A172 (cell line): ENCODE measurements around the gene FSD2. TPM values are rescaled to one million over a fixed set of nuclear protein-coding genes. Genes with fewer than 3 reads are reported as not detected.
A peak's percentile ranks its signal among the peaks of the same experiment; 100 is the strongest.
"Not testable (repeated sequence)": the region's sequence is repeated elsewhere in the genome, so short reads cannot be mapped to it uniquely, and the experiment has no call there.

Experiments
- DNase-seq: peaks from one replicate; pipeline ENCODE4 v3.0.0-alpha.2; 2015; ENCODE audit warnings: low spot score
- total RNA-seq: library from RNA; depleted of rRNA; stranded (reverse); fragments of >200 nt; shearing (Covaris generic); gene quantifications from 2 replicates; pipeline ENCODE4 v1.2.3, GENCODE V29; 2014

Gene FSD2
- total RNA-seq, 1 experiment from 2014 or later = not detected

DNA sequence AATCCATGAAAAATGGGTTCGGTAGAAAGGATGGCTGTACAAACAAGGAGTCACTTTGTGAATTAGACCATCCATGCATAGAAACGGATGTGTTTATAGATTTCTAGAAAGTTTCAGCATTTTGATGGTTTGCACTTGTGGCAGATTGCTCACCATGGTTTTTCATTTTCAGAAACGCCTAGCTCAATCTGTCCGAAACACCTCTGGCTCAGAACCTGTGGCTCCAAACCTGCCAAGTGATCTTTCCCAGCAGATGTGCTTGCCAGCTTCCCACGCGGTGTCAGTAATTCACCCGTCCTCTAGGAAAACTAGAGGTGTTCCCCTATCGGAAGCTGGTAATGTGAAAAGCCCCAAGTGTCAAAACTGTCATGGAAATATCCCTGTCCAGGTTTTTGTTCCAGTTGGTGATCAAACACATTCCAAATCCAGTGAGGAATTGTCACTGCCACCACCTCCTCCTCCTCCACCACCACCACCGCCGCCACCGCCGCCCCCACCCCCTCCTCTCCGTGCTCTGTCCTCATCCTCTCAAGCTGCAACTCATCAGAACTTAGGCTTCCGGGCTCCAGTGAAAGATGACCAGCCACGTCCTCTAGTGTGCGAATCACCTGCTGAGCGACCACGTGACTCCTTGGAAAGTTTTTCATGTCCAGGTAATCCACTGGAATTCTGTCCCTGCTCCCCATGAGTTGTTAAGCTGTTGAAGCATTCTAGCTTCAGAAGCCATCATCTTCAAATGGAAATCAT lies 24.7 kb upstream of the FSD2 start:
- DNase-seq = no peak

DNA sequence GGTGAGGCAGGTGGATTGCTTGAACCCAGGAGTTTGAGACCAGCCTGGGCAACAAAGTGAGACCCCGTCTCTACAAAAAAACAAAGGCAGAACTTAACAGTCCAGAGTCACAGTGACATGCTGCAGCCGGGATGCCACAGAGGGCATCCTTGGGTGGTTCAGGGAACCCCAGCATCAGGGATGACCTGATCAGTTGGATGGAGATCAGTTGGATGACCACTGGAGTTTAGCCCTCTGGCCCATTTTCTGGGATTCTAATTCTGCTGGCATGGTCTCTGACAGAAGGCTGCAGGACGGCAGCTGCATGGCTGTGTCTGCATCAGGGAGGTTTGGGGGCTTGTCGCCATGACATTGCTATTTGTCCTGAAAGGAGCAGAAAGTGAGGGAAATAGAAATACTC lies 23.4 kb upstream of the FSD2 start:
- no peak for DNase-seq

DNA sequence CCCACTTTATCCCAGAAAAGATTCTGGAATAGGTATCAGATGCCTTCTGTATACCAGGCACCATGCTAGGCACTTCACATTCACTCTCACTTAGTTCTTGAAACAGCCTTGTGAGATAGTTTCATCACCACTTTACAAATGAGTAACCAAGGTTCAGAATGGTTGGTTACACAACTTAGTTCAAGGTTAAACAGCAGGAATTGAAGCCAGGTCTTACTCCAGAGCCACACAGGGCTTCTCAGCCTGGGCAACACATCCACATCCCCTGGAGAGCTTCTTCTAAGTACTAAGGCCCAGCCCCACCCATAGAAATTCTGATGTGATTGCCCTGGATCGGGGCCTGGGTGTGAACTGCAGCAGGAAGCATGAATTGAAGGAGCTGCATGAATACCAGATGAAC lies 22.2 kb upstream of the FSD2 start:
- DNase-seq = no peak

DNA sequence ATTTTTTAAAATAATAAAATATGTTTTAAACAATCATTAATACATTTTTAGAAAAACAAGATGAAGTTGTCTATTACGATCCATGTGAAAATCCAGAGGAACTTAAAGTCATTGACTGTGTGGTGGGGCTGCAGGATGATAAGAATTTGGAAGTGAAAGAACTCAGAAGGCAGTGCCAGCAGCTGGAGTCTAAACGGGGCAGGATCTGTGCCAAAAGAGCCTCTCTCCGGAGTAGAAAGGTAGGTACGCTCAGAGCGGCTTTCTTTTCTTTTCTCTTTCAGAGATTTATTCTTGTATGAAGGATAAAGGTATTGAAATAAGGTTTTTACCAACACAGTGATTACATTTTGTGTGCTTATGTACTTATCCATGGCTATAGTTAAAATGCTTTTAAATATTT lies 17.2 kb upstream of the FSD2 start:
- no peak for DNase-seq

DNA sequence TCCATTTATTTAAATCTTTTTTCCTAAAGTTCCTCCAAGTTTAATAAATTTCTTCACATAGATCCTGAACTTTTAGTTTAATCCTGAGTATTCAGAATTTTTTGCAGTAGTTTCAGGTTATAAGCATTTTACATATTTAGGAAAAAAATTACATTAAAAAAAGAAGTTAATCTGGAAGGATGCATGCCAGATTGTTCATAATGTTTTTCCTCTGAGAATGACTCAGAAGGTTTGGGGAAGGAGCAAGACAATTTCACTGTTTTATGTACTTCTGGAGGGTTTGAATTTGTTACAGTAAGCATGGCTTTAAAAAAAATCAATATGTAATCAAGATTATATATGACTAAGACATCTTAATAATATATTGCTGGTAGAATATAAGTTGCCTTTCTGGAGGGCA lies 16.0 kb upstream of the FSD2 start:
- DNase-seq = not testable (repeated sequence)

DNA sequence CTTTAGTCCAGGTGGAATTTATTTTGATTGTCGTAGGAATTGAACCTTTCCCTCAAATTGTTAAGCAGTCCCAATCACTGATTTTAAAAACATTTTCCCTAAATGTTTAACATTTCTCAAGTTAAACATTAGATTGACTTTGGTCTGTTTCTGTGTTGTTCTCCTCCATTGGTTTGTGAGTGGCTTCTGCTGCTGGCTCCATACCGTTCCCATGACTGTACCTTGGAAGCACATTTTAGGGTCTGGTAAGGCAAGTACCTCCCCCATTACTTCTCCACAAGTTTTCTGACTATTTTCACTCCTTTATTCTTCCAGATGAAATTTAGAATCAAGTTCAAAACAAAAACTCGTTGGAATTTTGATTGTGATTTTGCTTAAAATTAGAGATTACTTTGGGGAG lies 15.5 kb upstream of the FSD2 start:
- not testable (repeated sequence) for DNase-seq

DNA sequence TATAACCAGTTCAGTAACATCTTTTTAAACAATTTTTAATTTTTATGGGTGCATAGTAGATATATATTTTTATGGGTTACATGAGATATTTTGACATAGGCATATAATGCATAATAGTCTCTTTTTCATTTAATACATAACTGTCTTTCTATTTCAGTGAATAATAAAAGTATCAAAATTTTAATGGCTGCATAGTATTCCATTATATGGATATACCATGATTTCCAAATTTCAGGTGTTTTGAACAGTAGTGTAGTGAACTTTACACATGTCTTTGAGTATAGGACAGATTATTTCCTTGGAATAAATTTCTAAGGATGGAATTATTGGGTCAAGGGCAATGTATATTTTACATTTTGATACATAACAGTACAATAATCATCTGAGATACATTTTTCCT lies 14.3 kb upstream of the FSD2 start:
- DNase-seq = no peak

DNA sequence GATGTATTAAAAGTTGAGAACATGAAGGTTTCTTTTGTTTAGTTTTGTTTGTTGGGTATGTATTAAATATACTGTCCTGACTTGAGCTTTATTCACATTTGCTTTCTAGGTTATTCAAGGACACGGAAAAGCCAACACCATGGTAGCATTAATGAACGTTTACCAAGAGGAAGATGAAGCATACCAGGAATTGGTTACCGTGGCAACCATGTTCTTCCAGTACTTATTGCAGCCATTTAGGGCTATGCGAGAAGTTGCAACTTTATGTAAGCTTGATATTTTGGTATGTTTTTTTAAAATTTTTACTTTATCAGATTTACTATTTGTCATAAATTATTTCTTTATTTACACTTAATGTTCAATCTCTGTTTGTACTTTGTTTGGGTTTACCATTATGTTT lies 7.1 kb upstream of the FSD2 start:
- no peak for DNase-seq

DNA sequence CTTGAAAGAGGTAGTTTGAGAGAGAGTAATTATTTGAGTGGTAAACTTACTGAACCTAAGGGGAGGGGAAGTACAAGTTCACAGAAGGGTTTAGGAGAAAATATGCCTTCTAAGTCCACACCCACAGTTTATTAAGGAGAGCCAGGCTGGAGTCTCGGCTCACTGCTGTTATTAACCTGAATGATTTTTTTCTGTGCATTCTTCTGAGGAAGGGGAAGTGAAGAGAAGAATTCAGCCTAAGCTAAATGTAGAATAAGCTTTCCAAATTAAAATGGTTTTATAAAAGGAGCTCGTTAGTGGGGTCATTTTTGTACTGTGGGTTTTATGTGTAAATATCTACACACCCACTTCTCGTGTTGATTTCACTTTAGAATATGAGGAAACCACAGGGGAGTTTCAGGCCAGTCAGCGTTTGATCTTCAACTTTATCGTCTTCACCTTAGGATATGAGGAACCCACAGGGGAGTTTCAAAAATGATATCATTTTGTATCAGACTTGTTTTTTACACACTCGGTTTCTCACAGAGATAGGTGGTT lies 5.1 kb upstream of the FSD2 start:
- no peak for DNase-seq

DNA sequence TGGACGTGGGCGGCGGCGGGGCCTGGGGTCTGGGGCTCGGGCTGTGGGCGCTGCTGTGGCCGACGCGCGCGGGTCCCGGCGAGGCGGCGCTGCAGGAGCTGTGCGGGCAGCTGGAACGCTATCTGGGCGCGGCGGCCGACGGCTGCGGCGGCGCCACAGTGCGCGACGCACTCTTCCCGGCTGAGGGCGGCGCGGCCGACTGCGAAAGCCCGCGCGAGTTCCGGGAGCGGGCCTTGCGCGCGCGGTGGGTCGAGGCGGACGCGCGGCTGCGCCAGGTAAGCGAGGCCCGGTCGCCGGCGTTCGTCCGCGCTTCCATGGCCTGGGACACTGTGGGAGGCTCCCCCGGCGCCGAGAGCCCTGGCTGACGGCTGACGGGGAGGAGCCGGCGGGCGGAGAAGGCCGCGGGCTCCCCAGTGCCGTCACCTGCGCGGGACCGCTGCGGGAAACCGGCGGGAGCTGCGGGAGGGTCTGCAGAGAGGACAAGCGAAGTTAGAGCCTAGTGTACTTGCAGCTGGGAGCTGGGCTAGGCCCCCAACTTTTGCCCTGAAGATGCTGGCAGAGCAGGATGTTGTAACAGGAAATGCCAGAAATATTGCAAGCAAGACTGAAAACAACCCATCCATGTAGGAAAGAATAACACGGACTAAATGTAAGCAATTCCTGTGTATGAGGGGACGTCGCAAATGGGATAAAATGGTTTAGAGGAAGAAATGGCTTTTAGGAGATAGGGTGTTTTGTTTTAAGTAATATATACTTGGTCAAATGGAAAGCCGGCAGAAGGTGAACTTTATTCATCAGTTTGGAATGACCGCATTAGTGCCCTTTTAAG lies 4.4 kb upstream of the FSD2 start:
- peak; percentile 16 for DNase-seq

DNA sequence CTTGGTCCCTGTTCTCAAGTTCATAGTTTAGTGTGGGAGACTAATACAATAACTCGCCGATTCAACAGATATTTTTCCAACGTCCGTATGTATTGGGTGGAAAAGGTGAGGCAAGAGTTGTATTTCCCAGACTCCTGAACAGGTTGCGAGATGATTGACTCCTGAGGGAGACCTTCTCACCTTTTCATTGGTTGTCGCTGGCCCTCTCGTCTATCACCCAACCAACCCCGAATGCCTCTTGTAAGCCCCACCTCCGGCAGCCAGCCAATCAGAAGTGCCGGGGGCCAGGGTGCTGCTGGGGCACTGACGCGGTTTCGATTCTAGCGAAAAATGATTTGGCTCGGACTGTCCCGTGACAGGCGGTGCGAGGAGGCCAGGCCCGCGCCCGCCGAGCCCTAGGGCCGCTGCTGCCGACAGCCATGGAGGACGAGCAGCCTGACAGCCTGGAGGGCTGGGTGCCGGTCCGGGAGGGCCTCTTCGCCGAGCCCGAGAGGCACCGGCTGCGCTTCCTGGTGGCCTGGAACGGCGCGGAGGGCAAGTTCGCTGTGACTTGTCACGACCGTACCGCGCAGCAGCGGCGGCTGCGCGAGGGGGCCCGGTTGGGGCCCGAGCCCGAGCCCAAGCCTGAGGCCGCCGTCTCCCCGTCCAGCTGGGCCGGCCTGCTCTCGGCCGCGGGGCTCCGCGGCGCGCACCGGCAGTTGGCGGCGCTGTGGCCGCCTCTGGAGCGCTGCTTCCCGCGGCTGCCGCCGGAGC lies 3.6 kb upstream of the FSD2 start, which contains the start of gene WHAMM:
Gene WHAMM, plus strand, starts transcription at position 321 of the 753 bp plus-strand sequence. Its CDS starts 99 bp downstream, at position 420.
- DNase-seq = peak; percentile 97

DNA sequence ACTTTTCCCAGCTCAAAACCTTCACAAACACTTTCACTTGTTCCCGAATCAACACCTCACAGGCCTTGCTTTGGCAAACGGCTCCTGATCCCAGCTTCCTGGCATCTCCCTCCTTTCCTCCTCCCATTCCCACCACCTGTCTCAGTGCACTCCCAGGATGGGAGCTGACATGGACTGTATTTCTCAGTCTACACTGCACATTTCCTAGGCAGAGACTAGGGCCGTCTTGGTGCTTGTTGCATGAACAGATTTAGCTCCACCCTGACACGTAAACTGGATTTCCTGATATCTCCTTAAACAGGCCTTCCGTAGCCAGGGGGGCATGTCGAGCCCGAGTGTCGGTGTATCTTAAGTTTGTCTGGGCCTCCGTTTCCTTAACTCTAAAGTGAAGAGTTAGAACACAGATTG lies 2.8 kb upstream of the FSD2 start:
- DNase-seq = no peak

DNA sequence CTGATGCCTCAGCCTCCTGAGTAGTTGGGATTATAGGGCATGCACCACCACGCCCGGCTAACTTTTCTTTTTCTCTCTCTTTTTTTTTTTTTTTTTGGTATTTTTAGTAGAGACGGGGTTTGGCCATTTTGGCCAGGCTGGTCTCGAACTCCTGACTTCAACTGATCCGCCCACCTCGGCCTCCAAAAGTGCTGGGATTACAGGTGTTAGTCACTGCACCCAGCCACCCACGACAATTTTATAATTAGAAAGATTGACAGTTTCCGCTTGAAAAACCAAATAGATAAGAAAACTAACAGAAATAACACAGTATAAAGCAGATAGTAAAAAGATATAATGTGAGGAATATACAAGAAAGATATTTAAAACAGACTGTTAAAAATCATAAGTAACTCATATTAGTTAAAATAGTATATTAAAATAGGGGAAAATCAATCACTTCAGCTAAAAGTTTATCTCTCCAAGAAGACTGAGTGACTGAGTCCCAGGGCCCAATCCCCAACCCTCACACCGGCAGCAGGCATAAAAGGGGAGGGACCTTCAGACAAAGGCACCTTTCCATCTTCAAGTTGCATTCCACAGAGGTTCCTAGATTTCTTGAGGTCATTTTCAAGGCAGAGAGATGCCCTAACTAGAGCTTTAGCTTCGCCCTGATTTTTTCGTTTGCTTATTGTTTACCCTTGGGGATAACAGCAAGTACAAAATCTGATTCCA lies 2.2 kb upstream of the FSD2 start:
- no peak for DNase-seq

DNA sequence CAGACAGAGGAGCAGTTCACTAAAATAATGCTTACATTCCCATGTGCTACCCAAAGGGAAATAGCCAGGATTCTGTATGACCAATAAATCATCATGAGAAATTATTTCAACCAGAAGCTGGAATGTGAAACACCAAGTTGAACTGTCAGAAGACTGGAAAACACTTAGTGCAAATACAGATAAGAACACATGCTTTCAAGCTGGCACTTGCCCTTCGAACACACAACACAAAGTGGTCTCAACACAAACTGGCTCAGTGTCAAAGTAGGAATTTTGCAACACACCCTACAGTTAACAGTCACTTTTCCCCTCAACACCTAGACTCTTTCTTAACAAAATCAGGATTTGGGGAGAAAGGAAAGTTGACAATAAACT lies 1.3 kb downstream of the FSD2 start:
- no peak for DNase-seq

DNA sequence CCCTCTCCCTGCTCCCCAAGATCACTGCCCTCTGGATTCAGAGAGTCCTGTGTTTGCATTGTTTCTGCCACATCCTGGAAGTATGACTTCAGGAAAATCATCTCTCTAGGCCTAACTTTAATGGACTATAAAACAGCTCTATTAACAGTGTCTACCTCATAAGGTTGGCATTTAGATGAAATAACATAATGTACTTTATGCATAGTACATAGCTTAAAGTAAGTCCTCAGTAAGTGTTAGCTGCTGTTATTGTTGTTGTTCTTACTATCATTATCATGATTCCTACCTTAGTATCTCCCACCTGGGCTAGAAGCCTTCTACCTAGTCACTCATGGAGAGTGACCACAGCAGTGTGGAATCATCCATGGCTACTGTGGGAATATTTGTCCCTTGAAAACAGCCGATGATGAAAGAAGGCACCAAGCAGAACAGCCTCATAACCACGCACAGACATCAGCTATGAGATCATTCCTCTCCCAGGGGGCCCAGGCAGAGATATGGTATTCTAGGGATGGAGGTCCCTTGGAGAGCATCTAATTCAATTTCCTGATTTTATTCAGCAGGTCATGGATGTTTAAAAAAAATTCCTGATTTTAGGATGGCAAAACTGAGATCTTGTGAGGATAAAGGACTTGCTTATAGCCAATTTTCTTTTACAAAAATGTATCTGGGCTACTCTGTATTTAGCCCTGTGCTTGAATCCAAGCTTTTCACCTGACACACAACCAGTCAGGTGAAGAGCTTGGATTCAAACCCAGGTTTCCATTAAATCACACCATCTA lies 1.9 kb downstream of the FSD2 start:
- DNase-seq = no peak

DNA sequence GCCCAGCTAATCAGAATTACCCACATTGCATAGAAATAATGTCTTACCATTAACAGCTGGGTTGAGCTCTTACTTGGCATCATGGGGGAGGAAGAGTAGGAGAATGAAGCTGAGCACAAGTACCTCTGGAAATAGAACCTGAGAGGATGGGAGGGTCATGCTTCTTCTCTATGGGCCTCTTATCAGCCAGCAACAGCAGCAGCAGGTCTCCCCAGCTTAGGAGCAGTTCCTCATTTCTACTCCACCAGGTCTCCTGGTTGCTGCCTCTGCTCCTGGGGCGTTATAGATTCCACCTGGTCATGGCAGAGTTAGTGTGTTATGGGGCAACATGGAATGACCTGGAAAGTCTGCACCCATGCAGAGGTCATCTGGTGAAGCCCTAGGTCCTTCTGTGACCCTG lies 3.4 kb downstream of the FSD2 start:
- DNase-seq = no peak

DNA sequence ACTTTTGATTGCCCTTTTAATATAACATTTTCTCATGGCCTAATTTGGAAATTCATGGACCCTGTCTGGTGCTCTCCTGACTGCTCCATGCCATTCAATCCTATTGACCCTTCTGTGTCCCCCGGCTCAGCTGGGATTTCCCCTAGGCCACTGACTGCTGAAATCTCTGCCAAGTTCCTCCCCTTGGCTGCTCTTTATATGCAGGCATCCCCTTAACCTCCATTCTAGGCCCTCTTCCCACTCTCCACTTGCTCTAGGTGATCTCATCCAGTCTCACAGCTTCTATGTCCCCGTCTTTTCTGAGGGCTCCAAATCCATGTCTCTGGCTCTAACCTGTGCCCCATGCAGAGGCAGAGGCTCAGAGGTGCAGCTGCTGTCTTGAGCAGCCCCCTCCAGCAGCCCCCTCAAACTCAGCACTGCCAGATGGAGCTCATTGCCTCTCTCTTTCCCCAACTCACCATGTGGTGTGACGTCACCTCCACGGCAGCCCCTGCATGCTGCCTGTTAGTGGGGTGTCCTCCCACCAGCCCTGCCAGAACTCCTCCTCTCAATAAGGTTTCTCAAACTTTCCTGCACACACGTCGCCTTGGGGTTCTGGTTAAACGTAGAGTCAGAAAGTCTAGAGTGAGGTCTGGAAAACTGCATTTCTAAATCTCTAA lies 6.6 kb downstream of the FSD2 start:
- DNase-seq = no peak

DNA sequence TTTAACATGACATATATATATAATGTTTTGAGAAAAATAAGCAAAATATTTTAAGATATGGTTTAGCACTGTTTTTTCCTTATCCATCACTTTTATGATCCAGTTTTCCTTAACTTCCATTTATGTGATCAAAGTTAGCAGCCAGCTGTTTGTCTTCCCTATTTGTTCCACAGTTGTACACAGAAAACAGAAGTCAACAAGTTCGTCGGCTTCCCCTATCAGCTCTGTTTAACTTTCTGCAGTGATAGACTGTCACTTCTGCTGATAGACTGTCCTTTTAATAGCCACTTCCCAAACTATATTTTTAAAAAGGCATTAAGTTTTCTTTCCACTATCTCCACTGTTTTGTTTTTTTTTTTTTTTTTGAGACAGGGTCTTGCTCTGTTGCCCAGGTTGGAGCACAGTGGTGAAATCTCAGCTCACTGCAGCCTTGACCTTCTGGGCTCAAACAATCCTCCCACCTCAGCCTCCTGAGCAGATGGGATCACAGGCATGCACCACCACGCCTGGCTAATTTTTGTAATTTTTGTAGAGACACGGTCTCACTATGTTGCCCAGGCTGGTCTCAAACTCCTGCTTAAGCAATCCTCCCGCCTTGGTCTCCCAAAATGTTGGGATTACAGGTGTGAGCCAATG lies 7.2 kb downstream of the FSD2 start:
- no peak for DNase-seq

DNA sequence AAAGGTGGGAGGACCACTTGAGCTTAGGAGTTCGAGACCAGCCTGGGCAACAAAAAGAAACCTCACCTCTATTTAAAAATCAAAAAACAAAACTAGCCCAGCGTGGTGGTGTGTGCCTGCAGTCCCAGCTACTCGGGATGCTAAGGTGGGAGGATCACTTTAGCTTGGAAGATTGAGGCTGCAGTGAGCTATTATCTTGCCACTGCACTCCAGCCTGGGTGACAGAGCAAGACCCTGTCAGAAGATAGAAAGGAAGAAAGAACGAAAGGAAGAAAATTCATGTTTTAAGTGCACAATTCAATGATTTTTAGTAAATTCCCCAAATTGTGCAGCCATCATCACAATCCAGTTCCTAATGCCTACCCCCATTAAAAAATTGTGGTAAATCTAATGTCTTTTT lies 7.8 kb downstream of the FSD2 start:
- no peak for DNase-seq

DNA sequence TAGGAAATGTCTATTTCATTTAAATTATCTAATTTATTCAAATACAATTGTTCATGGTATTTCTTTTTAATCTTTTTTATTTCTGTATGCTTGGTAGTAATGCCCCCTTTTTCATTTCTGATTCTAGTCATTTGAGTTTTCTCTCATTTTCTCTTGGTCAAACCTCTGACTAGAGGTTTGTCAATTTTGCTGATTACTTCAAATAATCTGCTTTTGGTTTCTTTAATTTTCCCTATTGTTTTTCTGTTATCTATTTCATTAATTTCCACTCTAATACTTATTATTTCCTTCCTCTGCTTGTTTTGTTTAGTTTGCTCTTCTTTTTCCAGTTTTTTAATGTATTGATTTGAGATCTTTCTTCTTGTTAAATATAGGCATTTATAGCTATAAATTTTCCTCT lies 12.1 kb downstream of the FSD2 start:
- no peak for DNase-seq
